Stimulated activated CD4-positive, alpha-beta T cell treated with anti-CD3 and anti-CD28 coated beads, Interleukin-1b, Interleukin-23, amount 100 ng/mL, for 24 hours (primary cell): ENCODE measurements around the gene IFNA2.
A peak's percentile ranks its signal among the peaks of the same experiment; 100 is the strongest.
"Not testable (repeated sequence)": the region's sequence is repeated elsewhere in the genome, so short reads cannot be mapped to it uniquely, and the experiment has no call there.

Experiments used
- DNase-seq, 4 experiments: peaks; one replicate each; pipeline ENCODE4 v3.0.0-alpha.2; 2020; ENCODE audit warnings: low read depth in 4 of 4, low spot score in 1 of 4

IFNA2 gene

DNA sequence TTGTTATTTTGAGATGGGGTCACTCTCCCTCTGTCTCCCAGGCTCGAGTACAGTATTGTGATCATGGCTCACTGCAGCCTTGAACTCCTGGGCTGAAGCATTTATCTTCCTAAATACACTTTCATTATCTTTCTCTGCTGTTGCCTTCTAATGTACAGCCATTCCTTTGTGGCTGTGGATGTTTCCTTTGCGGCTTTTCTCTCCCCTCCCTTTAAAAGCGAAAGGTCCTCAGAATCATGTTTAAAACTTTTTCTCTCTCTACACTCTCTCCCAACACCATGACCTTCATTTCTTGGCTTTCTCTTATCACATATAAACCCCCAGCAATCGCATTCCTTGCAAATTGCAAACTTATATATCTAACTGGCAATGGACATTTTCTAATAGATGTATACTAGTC lies 1.6 kb downstream of the IFNA2 start:
- DNase-seq = no peak

DNA sequence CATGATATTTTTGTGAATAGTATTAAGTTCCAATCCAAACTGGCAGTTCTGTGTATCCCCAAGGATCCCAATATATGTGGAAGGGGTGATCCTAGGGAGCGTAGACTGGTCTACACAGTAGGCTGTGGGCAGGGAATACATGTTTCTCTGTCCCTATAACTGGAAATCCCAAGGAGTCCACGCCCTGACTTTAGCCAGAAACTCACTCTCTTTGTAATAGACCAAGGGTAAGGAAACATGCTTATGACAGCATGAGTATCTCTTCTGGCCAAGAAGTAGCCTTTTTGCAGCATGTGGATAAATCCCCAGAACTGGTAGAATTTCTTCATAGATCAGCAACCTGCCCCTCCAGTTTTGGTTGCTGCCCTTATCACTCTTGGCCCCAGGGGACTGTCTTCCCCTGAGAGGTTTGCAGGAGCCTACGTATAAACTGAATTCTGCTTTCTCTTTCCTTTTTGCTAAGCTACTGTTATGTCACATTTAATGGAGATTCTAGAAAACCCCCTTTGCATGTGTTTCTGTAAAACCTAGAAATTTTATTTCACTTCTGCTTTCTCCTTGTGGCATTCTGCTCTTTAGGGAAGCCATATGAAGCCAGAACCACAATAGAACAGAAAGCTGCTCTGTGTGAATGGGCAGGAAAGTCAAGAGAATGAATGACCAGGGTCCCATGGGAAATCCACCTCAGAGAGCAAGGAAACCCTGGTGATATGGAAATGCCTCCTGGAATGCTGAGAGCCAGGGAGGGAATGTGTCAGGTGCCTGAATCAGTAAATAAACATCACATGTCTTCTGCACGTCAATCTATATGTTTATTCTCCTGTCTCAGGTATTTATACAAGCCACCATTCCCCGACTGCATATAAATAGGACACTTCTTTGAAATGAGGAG lies 3.5 kb downstream of the IFNA2 start:
- no peak for DNase-seq

DNA sequence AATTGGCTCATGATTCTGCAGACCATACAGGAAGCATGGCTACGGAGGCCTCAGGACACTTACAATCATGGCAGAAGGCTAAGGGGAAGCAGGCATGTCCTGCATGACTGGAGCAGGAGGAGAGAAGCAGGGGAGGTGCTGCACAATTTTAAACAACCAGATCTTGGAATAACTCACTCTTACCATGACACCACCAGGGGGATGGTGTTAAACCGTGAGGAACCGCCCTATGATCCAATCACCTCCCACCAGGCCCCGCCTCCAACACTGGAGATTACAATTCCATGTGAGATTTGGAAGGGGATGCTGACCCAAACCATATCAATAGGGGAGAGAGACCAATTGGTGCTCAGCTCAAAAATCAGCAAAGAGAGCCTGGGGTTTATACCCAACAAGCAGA lies 13.7 kb downstream of the IFNA2 start:
- DNase-seq = not testable (repeated sequence)

- DNase-seq = no peak
Observed at GRCh38 chr9:21367957-21368356, 17.2 kb downstream of the IFNA2 start, which contains the start of gene IFNA13. Gene IFNA13 (minus strand): TSS chr9:21368057. CDS start chr9:21368010, 47 bp downstream.

- DNase-seq = not testable (repeated sequence)
Observed at GRCh38 chr9:21367169-21367568, 18.0 kb downstream of the IFNA2 start.

GRCh38 chr9:21362287-21362686 lies 22.9 kb downstream of the IFNA2 start:
- DNase-seq = no peak

DNA sequence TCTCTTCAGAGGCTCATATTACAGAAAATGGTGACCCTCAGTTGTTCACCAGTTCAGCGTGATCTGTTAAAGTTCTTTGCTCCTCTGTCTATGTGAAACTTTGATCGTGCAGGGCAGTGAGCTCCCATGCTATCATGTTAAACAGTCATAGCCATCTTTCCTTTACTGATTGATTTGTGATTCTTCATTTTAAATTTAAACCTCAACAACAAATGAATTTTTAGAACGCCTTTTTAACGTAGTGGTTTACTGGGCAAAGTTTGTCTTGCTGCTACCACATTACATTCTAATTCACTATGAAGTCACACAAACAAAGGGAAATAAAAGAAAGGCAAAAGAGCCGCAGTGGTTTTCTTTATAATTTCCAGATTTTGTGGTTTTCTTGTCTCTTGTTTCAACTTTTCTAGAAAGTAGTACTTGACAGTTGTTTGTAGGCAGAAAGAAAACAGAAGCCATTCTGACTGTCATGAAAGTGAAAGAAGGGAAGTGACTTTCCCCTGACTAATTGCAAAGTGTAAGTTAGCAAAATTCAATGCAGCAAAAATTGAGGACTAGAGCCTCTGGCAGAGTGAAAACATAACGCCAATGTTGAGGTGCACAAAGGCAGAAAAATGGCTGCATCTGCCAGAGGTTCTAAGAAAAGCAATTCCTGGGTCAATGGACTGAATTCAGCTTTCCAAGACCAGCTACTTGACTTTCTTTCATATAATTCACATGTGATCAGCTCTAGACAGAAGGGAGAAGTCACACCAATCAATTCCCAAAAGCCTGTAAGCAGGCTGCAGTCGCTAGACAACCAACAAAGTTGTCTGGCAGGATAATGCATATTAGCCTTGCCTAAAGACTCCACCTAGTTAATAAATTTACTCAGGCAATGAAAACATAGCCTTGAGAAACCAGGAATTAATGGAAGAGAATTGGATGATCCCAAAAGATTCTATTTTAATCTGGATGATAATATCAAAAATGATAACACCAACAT lies 27.4 kb downstream of the IFNA2 start:
- no peak for DNase-seq

GRCh38 chr9:21350787-21351186 lies 34.4 kb downstream of the IFNA2 start, which contains the start of gene IFNA6:
Gene IFNA6 (minus strand): TSS chr9:21350887. CDS start chr9:21350887, 0 bp downstream.
- DNase-seq = no peak

DNA sequence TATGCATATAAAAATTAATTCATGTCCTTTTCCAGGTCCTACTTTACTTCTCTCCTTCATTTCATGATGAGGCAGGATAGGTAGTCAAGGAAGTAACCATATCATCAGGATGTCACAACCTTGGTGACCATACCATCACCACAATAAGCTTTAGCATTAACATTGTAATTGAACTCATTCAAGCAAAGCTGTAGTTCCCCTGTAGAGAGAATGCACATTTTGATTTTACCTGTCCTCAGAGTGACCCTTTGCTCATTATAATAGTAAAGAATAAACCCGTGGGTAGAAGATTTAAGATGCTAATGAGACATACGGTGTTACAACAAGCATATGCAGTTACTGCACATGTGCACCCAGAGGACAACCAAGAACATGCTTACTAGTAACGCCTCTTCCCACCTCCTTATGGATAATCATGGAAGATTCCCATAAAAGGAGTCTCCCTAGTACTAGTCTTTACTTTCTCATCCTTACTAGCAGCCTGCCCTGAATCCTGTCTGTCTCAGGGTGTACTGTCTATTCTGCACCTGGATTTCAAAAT lies 36.7 kb downstream of the IFNA2 start:
- DNase-seq = no peak

DNA sequence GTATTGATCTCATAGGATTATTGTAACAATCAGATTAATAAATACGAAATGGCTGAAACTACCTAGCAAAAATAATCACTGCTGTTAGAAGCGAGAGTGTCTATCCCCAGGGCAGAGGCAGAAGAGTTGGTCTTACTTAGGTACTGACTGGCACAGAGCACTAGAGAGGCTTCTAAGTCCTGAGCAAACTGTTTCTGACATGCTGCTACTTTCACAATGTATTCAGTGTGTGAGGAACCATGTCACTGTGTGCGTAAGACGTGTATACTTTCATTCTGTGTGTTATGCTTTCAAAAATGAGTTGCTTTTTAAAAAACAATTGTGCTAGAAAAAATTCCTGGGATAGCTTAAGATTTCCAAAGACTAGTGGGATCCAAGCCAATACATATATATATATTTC lies 44.5 kb downstream of the IFNA2 start:
- no peak for DNase-seq

DNA sequence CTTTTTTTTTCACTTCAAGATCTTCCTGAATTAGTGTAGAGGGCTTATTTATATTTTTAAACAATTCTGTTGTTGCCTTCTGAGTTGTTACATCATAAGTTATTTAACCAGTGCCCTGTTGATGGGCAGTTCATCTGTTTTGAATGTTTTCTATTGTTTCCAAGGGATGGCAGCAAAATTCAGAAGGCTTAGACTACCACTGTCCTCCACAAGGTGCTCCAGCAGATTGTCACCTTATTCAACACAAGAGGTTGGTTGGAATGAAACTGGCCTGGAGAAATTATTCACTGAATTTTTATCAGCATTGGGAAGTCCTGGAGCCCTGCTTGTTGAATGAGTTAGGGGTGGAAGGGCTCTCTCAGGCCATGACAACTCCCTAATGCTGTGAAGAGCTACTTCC lies 48.7 kb downstream of the IFNA2 start:
- DNase-seq = no peak

GRCh38 chr9:21334701-21335632 lies 50.2 kb downstream of the IFNA2 start, which contains the start of gene KLHL9:
Gene KLHL9 (minus strand): TSS chr9:21335404. CDS start chr9:21334859, 545 bp downstream.
- DNase-seq = peak; percentile 54 to 86 (median 73)
